C4-2B (cell line): ENCODE results near the gene DIRAS2.

Source experiments
- CTCF ChIP-seq: fragments of 450-650 bp; conservative IDR thresholded peaks from 2 replicates; pipeline ENCODE4 v1.5.1; 2017; ENCODE audit warnings: mild to moderate bottlenecking
- ZFX ChIP-seq: fragments of 450-650 bp; IDR thresholded peaks from 2 replicates; pipeline ENCODE4 v1.6.1; 2017

GRCh38 chr9:90579181-90579580 lies 63.4 kb downstream of the DIRAS2 start:
- TF ChIP-seq CTCF (no peak), ZFX (no peak)
